Peyer's patch (tissue), 4 donors: Measurements from ENCODE around the gene AARS2.

ENCODE experiments used
- CTCF ChIP-seq, 6 experiments: fragments of 450-650 bp in 4 of 6; fragments of 200-600 bp in 2 of 6; sonication (generic) in 1 of 6; IDR thresholded peaks; one replicate each; pipeline ENCODE4 v1.5.1; 2017 to 2019; ENCODE audit warnings: antibody characterized with exemption in 6 of 6, mild to moderate bottlenecking in 3 of 6, moderate library complexity in 1 of 6
- POLR2A ChIP-seq, 2 donors: fragments of 450-650 bp; IDR thresholded peaks; one replicate each; pipeline ENCODE4 v1.5.1; 2017; ENCODE audit warnings: antibody characterized with exemption in 2 of 2, mild to moderate bottlenecking in 2 of 2, moderate library complexity in 2 of 2

DNA sequence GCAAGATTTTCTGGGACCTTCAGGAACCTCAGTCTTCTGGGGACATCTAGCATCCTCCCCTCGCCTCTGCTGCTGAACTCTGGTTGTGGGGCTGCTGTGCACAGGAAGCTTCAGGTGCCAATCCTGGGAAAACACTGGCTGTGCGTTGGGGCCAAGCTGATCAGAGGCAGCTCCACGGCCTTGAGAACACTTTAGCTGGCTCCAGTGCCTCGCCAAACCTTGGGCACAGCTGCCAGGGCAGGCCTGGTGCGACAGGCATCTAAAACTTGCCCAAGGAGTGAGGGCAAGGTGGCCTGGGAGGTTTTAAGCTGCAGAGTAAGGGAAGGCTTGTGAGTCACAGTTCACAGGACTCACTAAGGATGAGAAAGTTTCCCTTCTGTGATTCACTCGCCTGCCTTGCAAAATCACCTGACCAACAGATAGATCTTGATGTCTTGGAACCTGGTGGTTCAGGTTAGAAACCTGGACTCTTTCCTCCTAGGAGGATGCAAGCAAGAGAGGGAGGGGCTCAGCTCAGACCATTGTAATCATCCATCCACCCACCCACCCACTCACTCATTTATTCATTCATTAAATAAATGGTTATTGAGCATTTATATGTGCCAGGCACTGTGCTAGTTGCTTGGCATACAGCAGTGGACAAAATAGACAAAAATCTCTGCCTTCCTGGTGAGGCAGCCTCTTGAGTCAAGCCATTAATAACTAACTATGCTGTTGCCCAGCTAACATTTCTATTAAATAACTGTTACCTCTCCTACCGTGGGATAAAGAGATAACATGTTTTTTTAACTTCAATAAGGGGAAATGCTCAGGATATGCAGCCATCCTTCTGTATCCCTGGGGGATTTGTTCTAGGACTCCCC, 26.8 kb upstream of the AARS2 start:
- TF ChIP-seq CTCF (IDR thresholded peaks at IDR 0.05) (no peak), POLR2A (IDR thresholded peaks at IDR 0.05) (no peak)
